Smooth muscle cell (in vitro differentiated cells): ENCODE measurements around the gene CPLX1. TPM values are rescaled to one million over a fixed set of nuclear protein-coding genes. Genes with fewer than 3 reads are reported as not detected.

Source experiments
- DNase-seq: peaks from one replicate; lab custom pipeline; 2025; ENCODE audit not compliant: unreplicated experiment; lab: John Stamatoyannopoulos, UW
- H2AFZ ChIP-seq: fragments of 200-600 bp; sonication (generic); 2 replicates; pipeline ENCODE4 v1.6.0; 2016; ENCODE audit warnings: antibody characterized with exemption, low read depth, mild to moderate bottlenecking
- H3F3A ChIP-seq: fragments of 200-600 bp; sonication (generic); 2 replicates; pipeline ENCODE4 v1.6.0; 2017; ENCODE audit warnings: antibody characterized with exemption, low read depth
- H3K27ac ChIP-seq: fragments of 200-600 bp; sonication (generic); 2 replicates; pipeline ENCODE4 v1.5.1; 2016; ENCODE audit warnings: low read depth, mild to moderate bottlenecking
- H3K27me3 ChIP-seq: fragments of 200-600 bp; sonication (generic); 2 replicates; pipeline ENCODE4 v1.6.1; 2016; ENCODE audit warnings: low read depth, mild to moderate bottlenecking
- H3K36me3 ChIP-seq: fragments of 200-600 bp; sonication (generic); 2 replicates; pipeline ENCODE4 v1.5.1; 2016; ENCODE audit warnings: low read depth
- H3K4me1 ChIP-seq: fragments of 200-600 bp; sonication (generic); 2 replicates; pipeline ENCODE4 v1.5.1; 2016; ENCODE audit warnings: low read depth
- H3K4me2 ChIP-seq: fragments of 200-600 bp; sonication (generic); 2 replicates; pipeline ENCODE4 v1.6.0; 2016; ENCODE audit warnings: mild to moderate bottlenecking
- H3K4me3 ChIP-seq: fragments of 200-600 bp; sonication (generic); 2 replicates; pipeline ENCODE4 v1.5.1; 2016; ENCODE audit warnings: mild to moderate bottlenecking
- H3K79me2 ChIP-seq: fragments of 200-600 bp; sonication (generic); 2 replicates; pipeline ENCODE4 v1.6.0; 2016; ENCODE audit warnings: low read depth, mild to moderate bottlenecking
- H3K9ac ChIP-seq: fragments of 200-600 bp; sonication (generic); 2 replicates; pipeline ENCODE4 v1.6.0; 2016; ENCODE audit warnings: low read depth
- H3K9me3 ChIP-seq: fragments of 200-600 bp; sonication (generic); replicated peaks from 2 replicates; pipeline ENCODE4 v1.5.1; 2016; ENCODE audit warnings: low read depth
- H4K20me1 ChIP-seq: fragments of 200-600 bp; sonication (generic); 2 replicates; pipeline ENCODE4 v1.6.0; 2016; ENCODE audit warnings: low read depth
- WGBS: methylation state at CpG from one replicate; pipeline ENCODE4 v1.1.7; 2016; ENCODE audit warnings: low lambda C conversion rate; 5-methylcytosine and 5-hydroxymethylcytosine counted together
- polyA plus RNA-seq: library from polyadenylated mRNA; unstranded; fragments of >200 nt; fragmentation: Nextera tagmentation; extraction: Ambion mirVana; gene quantifications from 2 replicates; pipeline ENCODE4 v1.2.1, GENCODE V29; 2016
- total RNA-seq: library from RNA; depleted of rRNA; stranded (reverse); fragments of >200 nt; gene quantifications from 2 replicates; pipeline ENCODE4 v1.2.3, GENCODE V29; 2014
- TF ChIP-seq, protein P1 (sequence below): fragments of 200-600 bp; sonication (generic); IDR thresholded peaks from 2 replicates; pipeline ENCODE4 v1.5.1; 2017; ENCODE audit warnings: borderline replicate concordance, mild to moderate bottlenecking, antibody characterized with exemption; ENCODE audit not compliant: insufficient read depth, poor library complexity, severe bottlenecking

CPLX1 gene
- total and polyA plus RNA-seq, 2 experiments from 2014 or later: not detected

DNA sequence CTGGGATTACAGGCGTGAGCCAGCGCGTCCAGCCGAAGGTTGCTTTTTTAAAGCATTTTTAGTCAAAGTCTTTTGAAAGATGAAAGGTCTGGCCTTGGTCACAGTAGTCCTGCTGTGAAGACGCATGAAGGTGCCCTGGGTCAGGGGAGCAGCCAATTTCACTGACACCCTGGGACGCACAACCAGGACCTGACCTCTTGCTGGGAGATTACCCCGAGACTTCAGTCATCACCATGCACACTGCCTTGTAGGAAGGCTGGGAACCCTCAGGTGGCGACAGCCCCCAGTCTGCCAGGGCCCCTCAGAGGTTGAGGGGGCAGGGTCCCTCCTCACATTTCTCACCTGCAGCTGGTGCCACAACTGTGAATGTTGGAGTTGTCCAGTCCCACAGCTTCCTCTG is 53.2 kb downstream of the CPLX1 start:
- Histone ChIP-seq H3K4me1 (no peaks in the 10 kb centered on the region), H2AFZ (no peak overlapping the region), H3F3A (peaks cover 38% of the 10 kb centered on the region), H3K4me2 (no peak overlapping the region), H3K27ac (no peak overlapping the region), H3K4me3 (no peak overlapping the region), H4K20me1 (peaks cover 100% of the 10 kb centered on the region), H3K27me3 (no peaks in the 10 kb centered on the region), H3K79me2 (peaks cover 84% of the 10 kb centered on the region), H3K9me3 (no peaks in the 10 kb centered on the region), H3K9ac (no peak overlapping the region), H3K36me3 (no peaks in the 10 kb centered on the region)
- TF ChIP-seq, protein P1, sequence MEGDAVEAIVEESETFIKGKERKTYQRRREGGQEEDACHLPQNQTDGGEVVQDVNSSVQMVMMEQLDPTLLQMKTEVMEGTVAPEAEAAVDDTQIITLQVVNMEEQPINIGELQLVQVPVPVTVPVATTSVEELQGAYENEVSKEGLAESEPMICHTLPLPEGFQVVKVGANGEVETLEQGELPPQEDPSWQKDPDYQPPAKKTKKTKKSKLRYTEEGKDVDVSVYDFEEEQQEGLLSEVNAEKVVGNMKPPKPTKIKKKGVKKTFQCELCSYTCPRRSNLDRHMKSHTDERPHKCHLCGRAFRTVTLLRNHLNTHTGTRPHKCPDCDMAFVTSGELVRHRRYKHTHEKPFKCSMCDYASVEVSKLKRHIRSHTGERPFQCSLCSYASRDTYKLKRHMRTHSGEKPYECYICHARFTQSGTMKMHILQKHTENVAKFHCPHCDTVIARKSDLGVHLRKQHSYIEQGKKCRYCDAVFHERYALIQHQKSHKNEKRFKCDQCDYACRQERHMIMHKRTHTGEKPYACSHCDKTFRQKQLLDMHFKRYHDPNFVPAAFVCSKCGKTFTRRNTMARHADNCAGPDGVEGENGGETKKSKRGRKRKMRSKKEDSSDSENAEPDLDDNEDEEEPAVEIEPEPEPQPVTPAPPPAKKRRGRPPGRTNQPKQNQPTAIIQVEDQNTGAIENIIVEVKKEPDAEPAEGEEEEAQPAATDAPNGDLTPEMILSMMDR: no peak
- no peak for DNase-seq
- 90% methylated on average over 8 of the region's 8 CpGs for WGBS

DNA sequence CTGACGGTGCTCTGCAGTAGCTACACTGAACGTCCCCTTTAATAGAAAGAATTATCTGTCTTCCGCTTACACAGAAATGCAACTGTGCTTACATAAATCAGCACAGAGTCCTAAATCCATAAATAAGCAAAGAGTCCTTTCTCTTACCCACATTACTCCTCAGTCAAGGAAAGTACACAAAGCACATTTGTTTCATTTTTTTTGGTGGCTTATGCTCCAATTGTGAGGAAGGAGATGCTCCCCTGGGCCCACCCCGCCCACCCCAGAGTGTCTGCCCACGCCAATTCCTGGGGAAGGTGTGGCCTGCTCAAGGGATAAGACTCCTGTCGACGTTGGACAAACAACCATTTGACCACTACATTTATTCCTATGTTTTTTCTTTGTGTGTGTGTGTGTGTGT is 53.8 kb downstream of the CPLX1 start:
- TF ChIP-seq, protein P1: no peak
- Histone ChIP-seq H3F3A (peaks cover 39% of the 10 kb centered on the region), H3K4me1 (no peaks in the 10 kb centered on the region), H3K4me3 (no peak overlapping the region), H3K27ac (no peak overlapping the region), H3K27me3 (no peaks in the 10 kb centered on the region), H3K9me3 (no peaks in the 10 kb centered on the region), H4K20me1 (peaks cover 100% of the 10 kb centered on the region), H3K9ac (no peak overlapping the region), H3K79me2 (peaks cover 81% of the 10 kb centered on the region), H3K4me2 (no peak overlapping the region), H2AFZ (no peak overlapping the region), H3K36me3 (no peaks in the 10 kb centered on the region)
- 67% methylated on average over 7 of the region's 7 CpGs for WGBS
- DNase-seq: no peak

DNA sequence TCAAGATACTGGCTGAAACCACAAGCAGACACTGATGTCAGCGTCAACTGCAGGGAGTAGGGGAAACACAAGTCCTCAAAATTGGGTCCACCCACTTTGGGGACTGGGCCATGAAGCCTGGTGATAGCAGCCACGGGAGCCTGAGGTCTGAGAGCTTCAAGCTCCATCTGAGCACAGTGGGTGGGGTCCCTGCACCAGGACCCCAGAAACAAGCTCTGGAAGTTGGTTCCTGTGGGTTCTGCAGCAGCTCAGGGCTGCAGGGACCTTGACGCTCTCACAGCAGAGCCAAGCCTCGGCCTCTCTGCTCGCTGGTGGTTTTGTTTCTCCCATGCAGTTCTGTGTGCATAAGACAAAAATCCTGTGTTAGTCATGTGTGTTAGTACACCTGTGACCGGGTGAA is 54.5 kb downstream of the CPLX1 start:
- Histone ChIP-seq H3K27ac (no peak overlapping the region), H3K4me1 (no peaks in the 10 kb centered on the region), H3K27me3 (no peaks in the 10 kb centered on the region), H3K9ac (no peak overlapping the region), H3K9me3 (no peaks in the 10 kb centered on the region), H3K36me3 (no peaks in the 10 kb centered on the region), H4K20me1 (peaks cover 100% of the 10 kb centered on the region), H3K4me3 (no peak overlapping the region), H3K4me2 (no peak overlapping the region), H3F3A (peaks cover 43% of the 10 kb centered on the region), H2AFZ (no peak overlapping the region), H3K79me2 (peaks cover 75% of the 10 kb centered on the region)
- WGBS: 97% methylated on average over 6 of the region's 6 CpGs
- TF ChIP-seq, protein P1: no peak
- no peak for DNase-seq

DNA sequence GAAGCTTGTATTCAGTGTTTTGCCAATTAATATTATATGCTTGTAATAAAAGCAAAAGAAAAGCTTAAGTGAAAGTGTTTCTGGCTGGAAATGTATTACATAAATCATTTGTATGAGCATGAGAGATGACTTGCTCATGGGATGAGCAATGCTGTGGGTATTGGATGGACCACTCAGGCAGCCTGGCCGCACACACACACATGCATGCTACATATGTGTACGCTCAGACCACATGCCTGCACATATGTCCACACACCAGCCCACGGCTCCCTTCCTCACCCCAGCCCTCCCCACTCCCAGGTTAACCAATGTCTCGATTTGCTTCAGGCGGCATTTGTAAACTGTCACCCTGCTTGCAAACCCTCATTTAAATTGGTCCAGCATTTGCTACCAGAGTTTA is 55.9 kb downstream of the CPLX1 start:
- TF ChIP-seq, protein P1: no peak
- H2AFZ ChIP-seq: no peak overlapping the region
- H3K36me3 ChIP-seq: no peaks in the 10 kb centered on the region
- H4K20me1 ChIP-seq: peaks cover 100% of the 10 kb centered on the region
- peaks cover 50% of the 10 kb centered on the region for H3F3A ChIP-seq
- WGBS: 95% methylated on average over 5 of the region's 5 CpGs
- H3K4me3 ChIP-seq: no peak overlapping the region
- no peaks in the 10 kb centered on the region for H3K27me3 ChIP-seq
- no peak overlapping the region for H3K27ac ChIP-seq
- no peak overlapping the region for H3K9ac ChIP-seq
- H3K4me1 ChIP-seq: no peaks in the 10 kb centered on the region
- no peak overlapping the region for H3K4me2 ChIP-seq
- peaks cover 61% of the 10 kb centered on the region for H3K79me2 ChIP-seq
- no peak for DNase-seq
- no peaks in the 10 kb centered on the region for H3K9me3 ChIP-seq
